Measurements from ENCODE around the gene SMG7.

SMG7 gene

GRCh38 chr1:183589384-183589783 is 117.1 kb downstream of the SMG7 start:
- TF ChIP-seq, protein P1, sequence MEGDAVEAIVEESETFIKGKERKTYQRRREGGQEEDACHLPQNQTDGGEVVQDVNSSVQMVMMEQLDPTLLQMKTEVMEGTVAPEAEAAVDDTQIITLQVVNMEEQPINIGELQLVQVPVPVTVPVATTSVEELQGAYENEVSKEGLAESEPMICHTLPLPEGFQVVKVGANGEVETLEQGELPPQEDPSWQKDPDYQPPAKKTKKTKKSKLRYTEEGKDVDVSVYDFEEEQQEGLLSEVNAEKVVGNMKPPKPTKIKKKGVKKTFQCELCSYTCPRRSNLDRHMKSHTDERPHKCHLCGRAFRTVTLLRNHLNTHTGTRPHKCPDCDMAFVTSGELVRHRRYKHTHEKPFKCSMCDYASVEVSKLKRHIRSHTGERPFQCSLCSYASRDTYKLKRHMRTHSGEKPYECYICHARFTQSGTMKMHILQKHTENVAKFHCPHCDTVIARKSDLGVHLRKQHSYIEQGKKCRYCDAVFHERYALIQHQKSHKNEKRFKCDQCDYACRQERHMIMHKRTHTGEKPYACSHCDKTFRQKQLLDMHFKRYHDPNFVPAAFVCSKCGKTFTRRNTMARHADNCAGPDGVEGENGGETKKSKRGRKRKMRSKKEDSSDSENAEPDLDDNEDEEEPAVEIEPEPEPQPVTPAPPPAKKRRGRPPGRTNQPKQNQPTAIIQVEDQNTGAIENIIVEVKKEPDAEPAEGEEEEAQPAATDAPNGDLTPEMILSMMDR (IDR thresholded peaks at IDR 0.05; ENCODE audit: insufficient read depth, low read depth, low read length, missing control alignments), result no peak
- no peak for DNase-seq (ENCODE audit: low read depth)
- H3K4me3 ChIP-seq (ENCODE audit: low read length), result no peak overlapping the region

GRCh38 chr1:183589874-183590243 is 117.6 kb downstream of the SMG7 start:
- TF ChIP-seq, protein P1 (IDR thresholded peaks at IDR 0.05; ENCODE audit: insufficient read depth, low read depth, low read length, missing control alignments), result no peak
- DNase-seq (ENCODE audit: low read depth), result no peak
- H3K4me3 ChIP-seq (ENCODE audit: low read length), result peak overlapping the region; percentile 0

- DNase-seq (ENCODE audit: low read depth), result peak; percentile 85
- peak within 1 kb of the TSS; percentile 0 for H3K4me3 ChIP-seq (ENCODE audit: low read length)
- TF ChIP-seq, protein P1 (IDR thresholded peaks at IDR 0.05; ENCODE audit: insufficient read depth, low read depth, low read length, missing control alignments), result no peak
Measured at GRCh38 chr1:183590244-183591191, 118.2 kb downstream of the SMG7 start, which contains the start of gene NCF2. TSS of gene NCF2 (minus strand) at chr1:183590459. CDS start at chr1:183590329, 130 bp downstream.

- TF ChIP-seq, protein P1 (IDR thresholded peaks at IDR 0.05; ENCODE audit: insufficient read depth, low read depth, low read length, missing control alignments), result no peak
- no peak overlapping the region for H3K4me3 ChIP-seq (ENCODE audit: low read length)
- DNase-seq (ENCODE audit: low read depth), result no peak
Measured at GRCh38 chr1:183592733-183593132, 120.4 kb downstream of the SMG7 start.

DNA sequence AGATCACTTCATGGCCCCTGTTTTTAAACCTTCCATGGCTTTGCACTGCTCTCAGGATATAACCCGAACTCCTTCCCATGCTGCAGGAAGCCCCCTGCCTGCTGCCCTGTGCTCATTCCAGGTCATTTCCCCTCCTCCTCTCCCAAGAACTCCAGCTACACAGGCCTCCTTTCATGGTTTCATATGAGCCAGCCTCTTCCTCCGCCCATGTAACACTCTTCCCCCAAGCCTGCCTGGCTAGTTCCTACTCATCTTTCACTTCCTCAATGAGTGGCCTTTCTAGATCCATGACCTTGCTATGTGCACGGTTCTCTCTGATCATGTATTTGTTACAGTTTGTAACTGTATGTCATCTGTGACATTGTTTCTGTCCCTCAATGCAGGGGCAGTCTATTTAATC is 121.1 kb downstream of the SMG7 start:
- DNase-seq (ENCODE audit: low read depth), result peak; percentile 57
- H3K4me3 ChIP-seq (ENCODE audit: low read length), result no peak overlapping the region
- TF ChIP-seq, protein P1 (IDR thresholded peaks at IDR 0.05; ENCODE audit: insufficient read depth, low read depth, low read length, missing control alignments), result no peak

GRCh38 chr1:183595537-183595936 is 123.2 kb downstream of the SMG7 start:
- DNase-seq (ENCODE audit: low read depth), result no peak
- TF ChIP-seq, protein P1 (IDR thresholded peaks at IDR 0.05; ENCODE audit: insufficient read depth, low read depth, low read length, missing control alignments), result no peak
- no peak overlapping the region for H3K4me3 ChIP-seq (ENCODE audit: low read length)
